ENCODE data around the gene TRNAU1AP.
A peak's percentile ranks its signal among the peaks of the same experiment; 100 is the strongest.
"Not testable (repeated sequence)": the region's sequence is repeated elsewhere in the genome, so short reads cannot be mapped to it uniquely, and the experiment has no call there.

The TRNAU1AP gene

DNA sequence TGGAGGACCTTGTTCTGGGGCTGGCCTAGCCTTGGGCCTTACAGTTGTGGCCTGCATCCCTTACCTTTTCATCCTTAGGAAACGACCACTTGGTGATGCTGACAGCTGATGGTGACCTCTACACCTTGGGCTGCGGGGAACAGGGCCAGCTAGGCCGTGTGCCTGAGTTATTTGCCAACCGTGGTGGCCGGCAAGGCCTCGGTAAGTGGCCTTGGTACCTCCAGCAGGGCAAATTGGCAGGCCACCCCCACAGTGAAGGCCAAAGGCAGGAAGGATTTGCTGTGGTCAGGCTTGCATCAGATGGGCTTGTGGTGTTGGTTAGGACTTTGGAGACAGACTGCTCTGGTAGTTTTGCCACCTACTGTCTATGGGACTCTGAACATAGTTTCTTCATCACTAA, 17.7 kb upstream of the TRNAU1AP start:
- no peak for ATAC-seq (replicated peaks)
- H3K4me1 Mint-ChIP-seq (ENCODE audit: low read depth in 2 of 2): peaks cover 0 to 4% of the 10 kb centered on the region in 2 donors
- peaks cover 29% of the 10 kb centered on the region for H3K36me3 Mint-ChIP-seq (ENCODE audit: insufficient read depth)
- no peak for DNase-seq
- no peaks in the 10 kb centered on the region for H3K27me3 Mint-ChIP-seq
- no peak overlapping the region for H3K27ac Mint-ChIP-seq
- no peaks in the 10 kb centered on the region for H3K9me3 Mint-ChIP-seq
- H3K4me3 Mint-ChIP-seq: no peak overlapping the region

DNA sequence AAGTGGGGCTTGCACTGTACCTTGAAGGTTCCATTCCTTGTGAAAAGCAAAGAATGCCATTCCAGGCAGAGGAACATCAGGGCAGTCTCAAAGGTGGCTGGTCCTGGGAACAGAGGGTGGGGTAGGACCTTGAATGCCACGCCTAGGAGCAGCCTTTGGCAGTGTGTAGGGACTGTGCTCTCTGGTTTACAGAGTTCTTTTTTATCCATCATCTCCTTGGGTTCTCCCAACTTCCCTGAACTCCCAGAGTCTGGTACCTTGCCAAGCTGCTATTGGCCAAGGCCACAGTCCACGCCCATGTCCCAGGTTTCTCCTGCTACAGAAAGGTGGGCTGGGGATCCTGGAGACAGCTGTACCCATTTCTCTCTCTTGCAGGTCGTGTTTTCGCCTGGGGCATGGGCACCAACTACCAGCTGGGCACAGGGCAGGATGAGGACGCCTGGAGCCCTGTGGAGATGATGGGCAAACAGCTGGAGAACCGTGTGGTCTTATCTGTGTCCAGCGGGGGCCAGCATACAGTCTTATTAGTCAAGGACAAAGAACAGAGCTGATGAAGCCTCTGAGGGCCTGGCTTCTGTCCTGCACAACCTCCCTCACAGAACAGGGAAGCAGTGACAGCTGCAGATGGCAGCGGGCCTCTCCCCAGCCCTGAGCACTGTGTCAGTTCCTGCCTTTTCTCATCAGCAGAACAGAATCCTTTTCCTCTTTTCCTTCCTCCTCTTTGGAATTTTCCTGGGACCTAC, 15.3 kb upstream of the TRNAU1AP start:
- H3K36me3 Mint-ChIP-seq (ENCODE audit: insufficient read depth): peaks cover 23% of the 10 kb centered on the region
- no peak overlapping the region for H3K4me3 Mint-ChIP-seq
- peak overlapping the region; percentile 41 to 64 for H3K27ac Mint-ChIP-seq
- H3K4me1 Mint-ChIP-seq (ENCODE audit: low read depth in 2 of 2): no peaks in the 10 kb centered on the region
- no peaks in the 10 kb centered on the region for H3K9me3 Mint-ChIP-seq
- no peaks in the 10 kb centered on the region for H3K27me3 Mint-ChIP-seq
- DNase-seq: no peak
- no peak for ATAC-seq (replicated peaks)

DNA sequence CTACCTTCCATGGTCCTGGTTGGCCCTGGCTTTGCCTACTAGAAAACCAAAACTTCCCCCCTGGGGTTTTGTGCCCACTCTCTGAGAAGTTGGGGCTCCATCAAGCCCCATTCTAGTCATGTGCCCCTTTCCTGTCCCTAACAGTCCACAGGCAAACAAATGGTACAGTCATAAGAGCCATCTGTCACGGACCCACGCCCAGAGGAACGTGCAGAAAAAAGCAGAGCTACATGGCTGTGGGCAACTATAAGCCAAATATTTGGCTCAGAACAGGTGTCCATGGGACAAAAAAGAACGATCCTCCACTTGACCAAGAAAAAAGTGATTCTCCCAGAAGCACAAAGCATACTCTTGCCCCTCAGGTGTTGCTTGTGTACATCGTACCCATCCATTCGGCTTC, 14.6 kb upstream of the TRNAU1AP start:
- Mint-ChIP-seq H3K27me3 (no peaks in the 10 kb centered on the region), H3K9me3 (no peaks in the 10 kb centered on the region), H3K4me3 (no peak overlapping the region), H3K36me3 (ENCODE audit: insufficient read depth) (peaks cover 20% of the 10 kb centered on the region), H3K27ac (peak overlapping the region; percentile 41 to 64), H3K4me1 (ENCODE audit: low read depth in 2 of 2) (no peaks in the 10 kb centered on the region)
- DNase-seq (no peak), ATAC-seq (replicated peaks) (no peak)

DNA sequence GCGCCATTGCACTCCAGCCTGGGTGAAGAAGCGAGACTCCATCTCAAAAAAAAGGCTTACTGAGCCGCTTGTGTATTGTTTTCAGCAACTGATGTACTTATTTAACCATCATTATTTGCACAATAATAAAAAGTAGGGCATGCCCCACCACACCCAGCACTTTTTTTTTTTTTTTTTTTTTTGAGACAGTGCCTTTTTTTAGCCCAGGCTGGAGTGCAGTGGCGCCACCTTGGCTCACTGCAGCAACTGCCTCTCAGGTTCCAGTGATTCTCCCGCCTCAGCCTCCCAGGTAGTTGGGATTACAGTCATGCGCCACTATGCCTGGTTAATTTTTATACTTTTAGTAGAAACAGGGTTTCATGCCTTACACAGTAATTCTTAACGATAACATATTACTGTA, 12.2 kb upstream of the TRNAU1AP start:
- ATAC-seq (replicated peaks) (no peak), DNase-seq (no peak)
- H3K27ac Mint-ChIP-seq: no peak overlapping the region
- H3K9me3 Mint-ChIP-seq: no peaks in the 10 kb centered on the region
- H3K27me3 Mint-ChIP-seq: no peaks in the 10 kb centered on the region
- H3K36me3 Mint-ChIP-seq (ENCODE audit: insufficient read depth): peaks cover 12% of the 10 kb centered on the region
- no peaks in the 10 kb centered on the region for H3K4me1 Mint-ChIP-seq (ENCODE audit: low read depth in 2 of 2)
- no peak overlapping the region for H3K4me3 Mint-ChIP-seq

DNA sequence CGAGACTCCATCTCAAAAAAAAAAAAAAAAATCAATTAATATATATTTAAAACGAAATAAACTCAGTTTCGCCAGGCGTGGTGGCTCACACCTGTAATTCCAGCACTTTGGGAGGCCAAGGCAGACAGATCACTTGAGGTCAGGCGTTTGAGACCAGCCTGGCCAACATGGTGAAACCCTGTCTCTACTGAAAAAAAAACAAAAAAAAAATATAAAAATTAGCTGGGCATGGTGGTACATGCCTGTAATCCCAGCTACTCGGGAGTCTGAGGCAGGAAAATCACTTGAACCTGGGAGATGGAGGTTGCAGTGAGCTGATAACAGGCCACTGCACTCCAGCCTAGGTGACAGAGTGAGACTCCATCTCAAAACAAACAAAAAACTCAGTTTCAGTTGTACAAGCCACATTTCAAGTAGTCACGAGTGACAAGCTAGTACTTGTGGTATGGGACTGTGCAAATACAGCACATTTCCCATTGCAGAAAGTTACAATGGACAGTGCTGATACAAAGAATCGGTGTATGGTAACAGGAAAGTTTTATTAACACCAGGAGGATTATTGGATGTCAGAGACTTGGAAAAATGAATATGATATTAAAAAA, 11.4 kb upstream of the TRNAU1AP start:
- not testable (repeated sequence) for ATAC-seq (replicated peaks); H3K4me1 Mint-ChIP-seq (ENCODE audit: low read depth in 2 of 2)

DNA sequence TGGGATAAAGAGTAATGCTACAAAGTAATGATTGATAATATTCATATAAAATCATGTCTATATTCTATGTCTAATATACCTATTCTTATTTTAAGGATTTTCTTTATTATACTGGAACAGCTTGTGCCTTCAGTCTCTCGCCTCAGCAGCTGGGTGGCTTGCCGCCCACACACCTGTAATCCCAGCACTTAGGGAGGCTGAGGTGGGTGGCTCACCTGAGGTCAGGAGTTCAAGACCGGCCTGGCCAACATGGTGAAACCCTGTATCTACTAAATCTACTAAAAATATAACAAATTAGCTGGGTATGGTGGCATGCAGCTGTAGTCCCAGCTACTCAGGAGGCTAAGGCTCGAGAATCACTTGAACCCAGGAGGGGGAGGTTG, 7.6 kb upstream of the TRNAU1AP start:
- Mint-ChIP-seq H3K27me3 (no peaks in the 10 kb centered on the region), H3K36me3 (ENCODE audit: insufficient read depth) (peaks cover 6% of the 10 kb centered on the region), H3K4me1 (ENCODE audit: low read depth in 2 of 2) (no peaks in the 10 kb centered on the region), H3K4me3 (no peak overlapping the region), H3K27ac (no peak overlapping the region), H3K9me3 (no peaks in the 10 kb centered on the region)
- DNase-seq (no peak), ATAC-seq (replicated peaks) (no peak)

More for the DNA sequence above, 11.4 kb upstream of the TRNAU1AP start:
- H3K4me3 Mint-ChIP-seq; H3K27me3 Mint-ChIP-seq; H3K9me3 Mint-ChIP-seq; DNase-seq; H3K36me3 Mint-ChIP-seq (ENCODE audit: insufficient read depth); H3K27ac Mint-ChIP-seq: not testable (repeated sequence)

DNA sequence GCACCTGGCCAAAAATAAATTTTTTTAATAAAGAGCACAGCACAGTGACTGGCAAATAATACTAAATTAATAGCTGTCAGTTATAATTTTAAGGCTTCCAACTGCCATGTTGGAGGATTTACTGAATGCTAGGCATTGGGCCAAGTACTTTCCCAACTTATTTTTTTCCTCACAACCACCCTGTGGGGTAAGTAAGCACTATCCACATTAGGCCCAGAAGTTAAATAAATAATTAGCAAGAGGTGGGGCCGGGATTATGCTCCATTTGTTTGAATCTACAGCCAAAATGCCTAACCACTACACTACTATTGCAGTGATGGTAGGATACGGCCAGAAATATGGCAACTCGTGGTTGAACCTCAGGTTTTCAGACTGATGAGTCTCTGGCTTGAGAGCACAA, 4.6 kb upstream of the TRNAU1AP start:
- H3K4me3 Mint-ChIP-seq: no peak overlapping the region
- no peaks in the 10 kb centered on the region for H3K27me3 Mint-ChIP-seq
- no peaks in the 10 kb centered on the region for H3K9me3 Mint-ChIP-seq
- peaks cover 4 to 8% of the 10 kb centered on the region in 2 donors for H3K4me1 Mint-ChIP-seq (ENCODE audit: low read depth in 2 of 2)
- DNase-seq (no peak), ATAC-seq (replicated peaks) (no peak)
- peaks cover 17% of the 10 kb centered on the region for H3K36me3 Mint-ChIP-seq (ENCODE audit: insufficient read depth)
- H3K27ac Mint-ChIP-seq: no peak overlapping the region

DNA sequence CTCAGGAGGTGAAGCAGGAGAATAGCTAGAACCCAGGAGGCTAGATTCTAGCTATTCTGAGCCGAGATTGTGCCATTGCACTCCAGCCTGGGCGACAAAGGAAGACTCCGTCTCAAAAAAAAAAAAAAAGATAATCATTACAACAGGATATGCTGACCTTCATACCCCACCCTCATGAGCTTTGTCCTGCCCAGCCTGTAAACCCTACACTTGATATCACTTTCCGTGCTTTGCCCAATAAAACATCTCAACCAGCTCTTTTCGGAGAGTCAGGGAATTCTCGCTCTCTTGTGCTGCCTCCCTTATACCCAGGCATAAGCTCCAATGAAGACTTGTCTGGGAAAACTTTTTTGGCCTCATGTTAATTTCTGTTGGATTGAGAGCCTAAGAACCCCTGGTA, 1.5 kb upstream of the TRNAU1AP start:
- H3K4me3 Mint-ChIP-seq: peak overlapping the region in 1 of 2 donors; percentile 96
- no peaks in the 10 kb centered on the region for H3K27me3 Mint-ChIP-seq
- DNase-seq (no peak), ATAC-seq (replicated peaks) (no peak)
- peak overlapping the region in 1 of 2 donors; percentile 95 for H3K27ac Mint-ChIP-seq
- peaks cover 6 to 23% of the 10 kb centered on the region in 2 donors for H3K4me1 Mint-ChIP-seq (ENCODE audit: low read depth in 2 of 2)
- H3K36me3 Mint-ChIP-seq (ENCODE audit: insufficient read depth): peaks cover 40% of the 10 kb centered on the region
- no peaks in the 10 kb centered on the region for H3K9me3 Mint-ChIP-seq

DNA sequence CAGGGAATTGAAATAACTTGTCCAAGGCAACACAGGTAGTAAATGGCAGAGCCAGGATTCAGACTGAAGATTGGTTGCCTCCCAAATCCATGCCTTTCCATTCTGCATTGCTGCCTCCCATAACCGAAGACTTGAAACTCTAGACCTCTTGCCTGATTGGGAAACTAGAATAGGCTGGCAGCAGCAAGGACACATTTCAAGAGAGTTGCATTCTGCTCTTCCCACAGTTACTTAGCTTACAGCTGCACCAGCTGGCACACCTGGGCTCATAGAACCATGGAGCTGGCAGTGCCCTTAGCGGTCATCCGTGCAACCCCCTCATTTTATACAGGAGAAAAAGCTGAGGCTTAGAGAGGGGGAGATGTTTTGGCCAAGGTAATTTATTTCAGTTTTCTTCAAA, 8.0 kb downstream of the TRNAU1AP start:
- DNase-seq: no peak
- H3K4me3 Mint-ChIP-seq: no peak overlapping the region
- no peaks in the 10 kb centered on the region for H3K27me3 Mint-ChIP-seq
- peaks cover 98% of the 10 kb centered on the region for H3K36me3 Mint-ChIP-seq (ENCODE audit: insufficient read depth)
- no peaks in the 10 kb centered on the region for H3K9me3 Mint-ChIP-seq
- no peaks in the 10 kb centered on the region for H3K4me1 Mint-ChIP-seq (ENCODE audit: low read depth in 2 of 2)
- ATAC-seq (replicated peaks): no peak
- no peak overlapping the region for H3K27ac Mint-ChIP-seq

DNA sequence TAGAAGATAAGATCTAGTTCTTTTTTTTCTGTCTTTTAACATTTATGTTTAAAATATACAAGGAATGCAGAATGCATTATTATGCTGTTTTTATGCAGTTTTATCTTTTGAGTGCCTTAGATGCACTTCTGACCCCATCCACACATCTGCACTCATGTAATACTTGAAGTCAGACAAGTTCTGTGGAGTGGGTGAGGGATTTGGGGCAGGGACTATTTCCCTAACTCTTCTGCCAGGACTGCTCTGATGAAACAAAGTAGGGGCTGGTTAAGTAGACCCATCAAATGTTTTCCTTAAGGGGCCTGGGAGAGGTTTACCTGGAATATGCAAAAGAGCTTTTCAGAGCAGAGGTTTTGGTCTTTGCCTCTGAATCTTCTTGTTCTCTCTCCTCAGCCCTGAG, 11.4 kb downstream of the TRNAU1AP start:
- Mint-ChIP-seq H3K4me3 (no peak overlapping the region), H3K4me1 (ENCODE audit: low read depth in 2 of 2) (no peaks in the 10 kb centered on the region), H3K27me3 (no peaks in the 10 kb centered on the region), H3K36me3 (ENCODE audit: insufficient read depth) (peaks cover 96% of the 10 kb centered on the region), H3K9me3 (no peaks in the 10 kb centered on the region), H3K27ac (no peak overlapping the region)
- DNase-seq (no peak), ATAC-seq (replicated peaks) (no peak)

DNA sequence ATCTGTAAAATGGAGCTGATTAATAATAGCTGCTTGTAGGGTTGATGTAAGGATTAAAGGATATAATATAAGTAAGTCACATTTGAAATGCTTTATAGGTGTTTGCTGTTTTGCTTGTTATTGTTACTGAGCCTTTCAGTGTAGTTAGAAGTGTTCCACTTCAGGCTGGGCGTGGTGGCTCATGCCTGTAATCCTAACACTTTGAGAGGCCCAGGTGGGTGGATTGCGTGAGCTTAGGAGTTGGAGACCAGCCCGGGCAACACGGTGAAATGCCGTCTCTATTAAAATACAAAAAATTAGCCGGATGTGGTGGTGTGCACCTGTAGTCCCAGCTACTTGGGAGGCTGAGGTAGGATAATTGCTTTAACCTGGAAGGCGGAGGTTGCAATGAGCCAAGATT, 12.2 kb downstream of the TRNAU1AP start:
- Mint-ChIP-seq H3K27ac (peak overlapping the region in 1 of 2 donors; percentile 20), H3K4me1 (ENCODE audit: low read depth in 2 of 2) (no peaks in the 10 kb centered on the region)

DNA sequence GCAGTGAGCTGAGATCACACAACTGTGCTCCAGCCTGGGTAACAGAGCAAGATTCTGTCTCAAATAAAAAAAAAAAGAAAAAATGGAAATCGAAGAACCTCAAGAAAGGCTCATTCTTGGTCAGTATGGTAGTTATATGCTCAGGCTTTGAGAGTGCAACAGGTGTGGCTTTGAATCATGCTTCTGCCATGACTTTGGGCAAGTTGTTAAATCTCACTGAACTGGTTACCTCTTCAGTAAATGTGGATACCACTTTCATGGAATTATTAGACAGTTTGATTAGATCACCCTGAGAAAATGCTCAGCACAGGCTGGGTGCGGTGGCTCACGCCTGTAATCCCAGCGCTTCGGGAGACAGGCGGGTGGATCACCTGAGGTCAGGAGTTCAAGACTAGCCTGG, 12.8 kb downstream of the TRNAU1AP start:
- no peaks in the 10 kb centered on the region for H3K9me3 Mint-ChIP-seq
- no peak for DNase-seq
- no peak for ATAC-seq (replicated peaks)
- no peaks in the 10 kb centered on the region for H3K27me3 Mint-ChIP-seq
- peaks cover 94% of the 10 kb centered on the region for H3K36me3 Mint-ChIP-seq (ENCODE audit: insufficient read depth)
- H3K27ac Mint-ChIP-seq: no peak overlapping the region
- no peaks in the 10 kb centered on the region for H3K4me1 Mint-ChIP-seq (ENCODE audit: low read depth in 2 of 2)
- H3K4me3 Mint-ChIP-seq: no peak overlapping the region

More for the DNA sequence above, 12.2 kb downstream of the TRNAU1AP start:
- DNase-seq: no peak
- no peak overlapping the region for H3K4me3 Mint-ChIP-seq
- no peaks in the 10 kb centered on the region for H3K9me3 Mint-ChIP-seq
- H3K27me3 Mint-ChIP-seq: no peaks in the 10 kb centered on the region
- ATAC-seq (replicated peaks): no peak
- peaks cover 96% of the 10 kb centered on the region for H3K36me3 Mint-ChIP-seq (ENCODE audit: insufficient read depth)

DNA sequence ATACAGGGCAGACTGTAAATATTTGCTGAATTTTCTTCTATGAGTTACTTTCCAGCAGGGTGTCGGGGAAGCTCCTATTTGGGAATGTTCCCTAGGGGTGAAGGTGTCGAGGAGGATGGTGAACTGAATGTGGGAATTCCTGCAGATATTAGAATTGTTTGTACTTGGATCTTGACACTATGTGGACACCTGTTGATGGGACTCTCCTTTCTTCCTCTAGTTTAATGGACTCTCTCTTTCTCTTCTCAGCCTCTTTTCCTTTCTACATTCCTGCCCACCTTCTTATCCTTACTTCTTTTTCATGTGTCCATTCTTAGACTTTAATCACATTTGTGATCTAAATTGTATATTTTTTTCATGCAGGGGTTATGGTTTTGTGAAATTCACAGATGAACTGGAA, 14.0 kb downstream of the TRNAU1AP start:
- Mint-ChIP-seq H3K9me3 (no peaks in the 10 kb centered on the region), H3K36me3 (ENCODE audit: insufficient read depth) (peaks cover 90% of the 10 kb centered on the region), H3K27ac (no peak overlapping the region), H3K27me3 (no peaks in the 10 kb centered on the region), H3K4me1 (ENCODE audit: low read depth in 2 of 2) (no peaks in the 10 kb centered on the region), H3K4me3 (no peak overlapping the region)
- DNase-seq (no peak), ATAC-seq (replicated peaks) (no peak)

DNA sequence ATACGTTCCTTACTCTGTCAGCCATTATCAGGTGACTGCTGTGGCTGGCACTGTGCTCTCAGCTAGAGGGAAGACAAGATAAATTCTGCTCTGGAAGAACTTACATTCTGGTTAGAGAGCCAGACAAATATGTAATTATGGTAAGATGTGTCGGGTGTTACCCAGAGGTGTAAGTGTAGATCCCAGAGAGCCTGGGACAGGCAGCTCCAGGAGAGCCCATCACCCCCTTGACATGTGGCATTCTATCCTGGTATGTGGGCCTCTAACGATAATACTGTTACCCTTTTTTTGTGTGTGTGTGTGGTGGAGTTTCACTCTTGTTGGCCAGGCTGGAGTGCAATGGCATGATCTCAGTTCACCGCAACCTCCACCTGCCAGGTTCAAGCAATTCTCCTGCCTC, 19.0 kb downstream of the TRNAU1AP start:
- DNase-seq (no peak), ATAC-seq (replicated peaks) (no peak)
- Mint-ChIP-seq H3K4me1 (ENCODE audit: low read depth in 2 of 2) (no peaks in the 10 kb centered on the region), H3K27me3 (no peaks in the 10 kb centered on the region), H3K36me3 (ENCODE audit: insufficient read depth) (peaks cover 87% of the 10 kb centered on the region), H3K27ac (peak overlapping the region in 1 of 2 donors; percentile 19), H3K9me3 (no peaks in the 10 kb centered on the region), H3K4me3 (no peak overlapping the region)

Data from effector memory CD8-positive, alpha-beta T cell (primary cell).